Measurements from ENCODE around the gene IST1.

The IST1 gene

GRCh38 chr16:71920658-71921057, 25.3 kb downstream of the IST1 start:
- FAIRE-seq: no peak

- FAIRE-seq: no peak
Measured at GRCh38 chr16:71923941-71924690, 28.8 kb downstream of the IST1 start.

GRCh38 chr16:71924710-71925109, 29.4 kb downstream of the IST1 start:
- FAIRE-seq: no peak

GRCh38 chr16:71927383-71927782, 32.1 kb downstream of the IST1 start:
- FAIRE-seq: no peak

GRCh38 chr16:71927787-71928186, 32.5 kb downstream of the IST1 start:
- FAIRE-seq: no peak

- FAIRE-seq: no peak
Measured at GRCh38 chr16:71929048-71929447, 33.7 kb downstream of the IST1 start.

- FAIRE-seq: no peak
Measured at GRCh38 chr16:71930013-71930563, 34.8 kb downstream of the IST1 start.

- no peak for FAIRE-seq
Measured at GRCh38 chr16:71931001-71931400, 35.7 kb downstream of the IST1 start.

GRCh38 chr16:71931599-71931998, 36.3 kb downstream of the IST1 start:
- no peak for FAIRE-seq

GRCh38 chr16:71933017-71933416, 37.7 kb downstream of the IST1 start:
- no peak for FAIRE-seq

GRCh38 chr16:71933913-71934695, 38.8 kb downstream of the IST1 start:
- no peak for FAIRE-seq

GRCh38 chr16:71937868-71938510, 42.7 kb downstream of the IST1 start:
- no peak for FAIRE-seq

- FAIRE-seq: no peak
Measured at GRCh38 chr16:71943887-71944286, 48.6 kb downstream of the IST1 start.

GRCh38 chr16:71945616-71946015, 50.3 kb downstream of the IST1 start:
- no peak for FAIRE-seq

GRCh38 chr16:71952825-71953224, 57.5 kb downstream of the IST1 start:
- no peak for FAIRE-seq

GRCh38 chr16:71954180-71954579, 58.8 kb downstream of the IST1 start:
- no peak for FAIRE-seq

- FAIRE-seq: no peak
Measured at GRCh38 chr16:71954699-71955195, 59.4 kb downstream of the IST1 start.

GRCh38 chr16:71956486-71956885, 61.2 kb downstream of the IST1 start:
- no peak for FAIRE-seq

GRCh38 chr16:71961066-71962039, 66.0 kb downstream of the IST1 start:
- peak; percentile 18 for FAIRE-seq

- FAIRE-seq: no peak
Measured at GRCh38 chr16:71963125-71963875, 68.0 kb downstream of the IST1 start.

GRCh38 chr16:71965223-71965622, 69.9 kb downstream of the IST1 start:
- FAIRE-seq: no peak

Measured in endometrium (tissue), 2 donors.